Measurements from ENCODE around the gene PLCB3.

PLCB3 gene

GRCh38 chr11:64238076-64238475, 13.3 kb upstream of the PLCB3 start:
- Histone ChIP-seq H3K27me3 (ENCODE audit: control insufficient read depth in 1 of 2, insufficient read depth in 2 of 2, low read length in 2 of 2) (no peaks in the 10 kb centered on the region), H3K9ac (ENCODE audit: low read length in 2 of 2) (no peak overlapping the region), H3K4me1 (ENCODE audit: control insufficient read depth, insufficient read depth, low read length) (peaks cover 49% of the 10 kb centered on the region), H3K27ac (ENCODE audit: low read length) (peak overlapping the region; percentile 31), H3K36me3 (ENCODE audit: control insufficient read depth in 2 of 2, insufficient read depth in 2 of 2, low read length in 2 of 2) (peaks cover 8 to 10% of the 10 kb centered on the region in 2 donors), H3K9me3 (ENCODE audit: control insufficient read depth in 2 of 2, low read length in 2 of 2) (no peaks in the 10 kb centered on the region), H3K4me3 (ENCODE audit: low read length in 2 of 2) (no peak overlapping the region)

GRCh38 chr11:64238999-64239398, 12.3 kb upstream of the PLCB3 start:
- Histone ChIP-seq H3K4me3 (ENCODE audit: low read length in 2 of 2) (no peak overlapping the region), H3K9ac (ENCODE audit: low read length in 2 of 2) (no peak overlapping the region), H3K9me3 (ENCODE audit: control insufficient read depth in 2 of 2, low read length in 2 of 2) (no peaks in the 10 kb centered on the region), H3K27ac (ENCODE audit: low read length) (no peak overlapping the region), H3K4me1 (ENCODE audit: control insufficient read depth, insufficient read depth, low read length) (peaks cover 46% of the 10 kb centered on the region), H3K27me3 (ENCODE audit: control insufficient read depth in 1 of 2, insufficient read depth in 2 of 2, low read length in 2 of 2) (no peaks in the 10 kb centered on the region), H3K36me3 (ENCODE audit: control insufficient read depth in 2 of 2, insufficient read depth in 2 of 2, low read length in 2 of 2) (peaks cover 8 to 17% of the 10 kb centered on the region in 2 donors)

- H3K36me3 ChIP-seq (ENCODE audit: control insufficient read depth in 2 of 2, insufficient read depth in 2 of 2, low read length in 2 of 2), result peaks cover 8 to 17% of the 10 kb centered on the region in 2 donors
- H3K4me1 ChIP-seq (ENCODE audit: control insufficient read depth, insufficient read depth, low read length), result peaks cover 45% of the 10 kb centered on the region
- no peaks in the 10 kb centered on the region for H3K27me3 ChIP-seq (ENCODE audit: control insufficient read depth in 1 of 2, insufficient read depth in 2 of 2, low read length in 2 of 2)
- no peaks in the 10 kb centered on the region for H3K9me3 ChIP-seq (ENCODE audit: control insufficient read depth in 2 of 2, low read length in 2 of 2)
- peak overlapping the region; percentile 100 for H3K27ac ChIP-seq (ENCODE audit: low read length)
- H3K9ac ChIP-seq (ENCODE audit: low read length in 2 of 2), result peak overlapping the region; percentile 84 to 97
- peak overlapping the region; percentile 67 to 81 for H3K4me3 ChIP-seq (ENCODE audit: low read length in 2 of 2)
Measured at GRCh38 chr11:64239662-64240434, 11.5 kb upstream of the PLCB3 start.

GRCh38 chr11:64240435-64241240, 10.7 kb upstream of the PLCB3 start, which contains the start of gene FKBP2:
FKBP2 (plus strand) TSS chr11:64241095; CDS start chr11:64242388, 1,293 bp downstream.
- Histone ChIP-seq H3K27ac (ENCODE audit: low read length) (peak within 1 kb of the TSS; percentile 100), H3K27me3 (ENCODE audit: control insufficient read depth in 1 of 2, insufficient read depth in 2 of 2, low read length in 2 of 2) (no peaks in the 10 kb centered on the region), H3K9ac (ENCODE audit: low read length in 2 of 2) (peak within 1 kb of the TSS; percentile 84 to 97), H3K9me3 (ENCODE audit: control insufficient read depth in 2 of 2, low read length in 2 of 2) (no peaks in the 10 kb centered on the region), H3K4me1 (ENCODE audit: control insufficient read depth, insufficient read depth, low read length) (peaks cover 45% of the 10 kb centered on the region), H3K36me3 (ENCODE audit: control insufficient read depth in 2 of 2, insufficient read depth in 2 of 2, low read length in 2 of 2) (peaks cover 8 to 17% of the 10 kb centered on the region in 2 donors), H3K4me3 (ENCODE audit: low read length in 2 of 2) (peak within 1 kb of the TSS; percentile 75 to 86)

- H3K4me1 ChIP-seq (ENCODE audit: control insufficient read depth, insufficient read depth, low read length), result peaks cover 45% of the 10 kb centered on the region
- no peaks in the 10 kb centered on the region for H3K9me3 ChIP-seq (ENCODE audit: control insufficient read depth in 2 of 2, low read length in 2 of 2)
- H3K9ac ChIP-seq (ENCODE audit: low read length in 2 of 2), result peak overlapping the region; percentile 80 to 84
Measured at GRCh38 chr11:64241241-64241490, 10.2 kb upstream of the PLCB3 start.

GRCh38 chr11:64241491-64242374, 9.6 kb upstream of the PLCB3 start:
- peaks cover 46% of the 10 kb centered on the region for H3K4me1 ChIP-seq (ENCODE audit: control insufficient read depth, insufficient read depth, low read length)
- no peaks in the 10 kb centered on the region for H3K9me3 ChIP-seq (ENCODE audit: control insufficient read depth in 2 of 2, low read length in 2 of 2)
- H3K36me3 ChIP-seq (ENCODE audit: control insufficient read depth in 2 of 2, insufficient read depth in 2 of 2, low read length in 2 of 2), result peaks cover 8 to 17% of the 10 kb centered on the region in 2 donors
- peak overlapping the region; percentile 73 to 74 for H3K9ac ChIP-seq (ENCODE audit: low read length in 2 of 2)
- no peaks in the 10 kb centered on the region for H3K27me3 ChIP-seq (ENCODE audit: control insufficient read depth in 1 of 2, insufficient read depth in 2 of 2, low read length in 2 of 2)
- H3K4me3 ChIP-seq (ENCODE audit: low read length in 2 of 2), result peak overlapping the region; percentile 75 to 86
- H3K27ac ChIP-seq (ENCODE audit: low read length), result peak overlapping the region; percentile 100

More at GRCh38 chr11:64241241-64241490, 10.2 kb upstream of the PLCB3 start:
- Histone ChIP-seq H3K36me3 (ENCODE audit: control insufficient read depth in 2 of 2, insufficient read depth in 2 of 2, low read length in 2 of 2) (peaks cover 8 to 17% of the 10 kb centered on the region in 2 donors), H3K4me3 (ENCODE audit: low read length in 2 of 2) (peak overlapping the region; percentile 63 to 86), H3K27me3 (ENCODE audit: control insufficient read depth in 1 of 2, insufficient read depth in 2 of 2, low read length in 2 of 2) (no peaks in the 10 kb centered on the region), H3K27ac (ENCODE audit: low read length) (peak overlapping the region; percentile 100)

GRCh38 chr11:64243236-64243854, 8.0 kb upstream of the PLCB3 start:
- Histone ChIP-seq H3K4me3 (ENCODE audit: low read length in 2 of 2) (peak overlapping the region in 1 of 2 donors; percentile 8), H3K27me3 (ENCODE audit: control insufficient read depth in 1 of 2, insufficient read depth in 2 of 2, low read length in 2 of 2) (no peaks in the 10 kb centered on the region), H3K4me1 (ENCODE audit: control insufficient read depth, insufficient read depth, low read length) (peaks cover 57% of the 10 kb centered on the region), H3K36me3 (ENCODE audit: control insufficient read depth in 2 of 2, insufficient read depth in 2 of 2, low read length in 2 of 2) (peaks cover 0 to 9% of the 10 kb centered on the region in 2 donors), H3K27ac (ENCODE audit: low read length) (peak overlapping the region; percentile 18), H3K9ac (ENCODE audit: low read length in 2 of 2) (no peak overlapping the region), H3K9me3 (ENCODE audit: control insufficient read depth in 2 of 2, low read length in 2 of 2) (no peaks in the 10 kb centered on the region)

GRCh38 chr11:64244107-64244506, 7.2 kb upstream of the PLCB3 start:
- Histone ChIP-seq H3K36me3 (ENCODE audit: control insufficient read depth in 2 of 2, insufficient read depth in 2 of 2, low read length in 2 of 2) (peaks cover 0 to 7% of the 10 kb centered on the region in 2 donors), H3K9ac (ENCODE audit: low read length in 2 of 2) (no peak overlapping the region), H3K9me3 (ENCODE audit: control insufficient read depth in 2 of 2, low read length in 2 of 2) (no peaks in the 10 kb centered on the region), H3K27ac (ENCODE audit: low read length) (no peak overlapping the region), H3K4me3 (ENCODE audit: low read length in 2 of 2) (no peak overlapping the region), H3K27me3 (ENCODE audit: control insufficient read depth in 1 of 2, insufficient read depth in 2 of 2, low read length in 2 of 2) (no peaks in the 10 kb centered on the region), H3K4me1 (ENCODE audit: control insufficient read depth, insufficient read depth, low read length) (peaks cover 57% of the 10 kb centered on the region)

GRCh38 chr11:64244966-64245365, 6.4 kb upstream of the PLCB3 start:
- no peaks in the 10 kb centered on the region for H3K27me3 ChIP-seq (ENCODE audit: control insufficient read depth in 1 of 2, insufficient read depth in 2 of 2, low read length in 2 of 2)
- H3K27ac ChIP-seq (ENCODE audit: low read length), result peak overlapping the region; percentile 58
- no peaks in the 10 kb centered on the region for H3K9me3 ChIP-seq (ENCODE audit: control insufficient read depth in 2 of 2, low read length in 2 of 2)
- H3K4me1 ChIP-seq (ENCODE audit: control insufficient read depth, insufficient read depth, low read length), result peaks cover 54% of the 10 kb centered on the region
- peak overlapping the region in 1 of 2 donors; percentile 57 for H3K9ac ChIP-seq (ENCODE audit: low read length in 2 of 2)
- peaks cover 0 to 7% of the 10 kb centered on the region in 2 donors for H3K36me3 ChIP-seq (ENCODE audit: control insufficient read depth in 2 of 2, insufficient read depth in 2 of 2, low read length in 2 of 2)
- peak overlapping the region; percentile 73 to 81 for H3K4me3 ChIP-seq (ENCODE audit: low read length in 2 of 2)

- Histone ChIP-seq H3K9me3 (ENCODE audit: control insufficient read depth in 2 of 2, low read length in 2 of 2) (no peaks in the 10 kb centered on the region), H3K36me3 (ENCODE audit: control insufficient read depth in 2 of 2, insufficient read depth in 2 of 2, low read length in 2 of 2) (peaks cover 0 to 7% of the 10 kb centered on the region in 2 donors), H3K27me3 (ENCODE audit: control insufficient read depth in 1 of 2, insufficient read depth in 2 of 2, low read length in 2 of 2) (no peaks in the 10 kb centered on the region), H3K9ac (ENCODE audit: low read length in 2 of 2) (peak overlapping the region; percentile 42 to 57), H3K27ac (ENCODE audit: low read length) (peak overlapping the region; percentile 58), H3K4me3 (ENCODE audit: low read length in 2 of 2) (peak overlapping the region; percentile 73 to 81), H3K4me1 (ENCODE audit: control insufficient read depth, insufficient read depth, low read length) (peaks cover 50% of the 10 kb centered on the region)
Measured at GRCh38 chr11:64245401-64245796, 5.9 kb upstream of the PLCB3 start.

Measured in stomach smooth muscle (tissue), 2 donors.